GM23338 (cell line): ENCODE measurements around the gene TMPRSS6. TPM values are rescaled to one million over a fixed set of nuclear protein-coding genes. Genes with fewer than 3 reads are reported as not detected.

Experiments used
- ATAC-seq: fragments of 200-7000 bp; cut with Tn5 transposase; 3 replicates; pipeline ENCODE4 v1.9.1; 2020
- DNase-seq: peaks from one replicate; pipeline ENCODE4 v3.0.0-alpha.2; 2015; ENCODE audit warnings: low spot score
- H2AFZ ChIP-seq: fragments of 200-600 bp; sonication (generic); 2 replicates; pipeline ENCODE4 v1.8.0; 2016; ENCODE audit warnings: antibody characterized with exemption, mild to moderate bottlenecking, moderate library complexity
- H3F3A ChIP-seq: fragments of 200-600 bp; sonication (generic); replicated peaks from 2 replicates; pipeline ENCODE4 v1.8.0; 2017; ENCODE audit warnings: antibody characterized with exemption, mixed run types, low read depth
- H3K27ac ChIP-seq: fragments of 200-600 bp; sonication (generic); 2 replicates; pipeline ENCODE4 v1.6.1; 2016; ENCODE audit warnings: low read depth
- H3K27me3 ChIP-seq: fragments of 200-600 bp; sonication (generic); 2 replicates; pipeline ENCODE4 v1.8.0; 2016; ENCODE audit warnings: mild to moderate bottlenecking, mixed run types, moderate library complexity; ENCODE audit not compliant: insufficient read depth
- H3K36me3 ChIP-seq: fragments of 200-600 bp; sonication (generic); 2 replicates; pipeline ENCODE4 v1.8.0; 2016; ENCODE audit warnings: mild to moderate bottlenecking; ENCODE audit not compliant: insufficient read depth
- H3K4me1 ChIP-seq: fragments of 200-600 bp; sonication (generic); 2 replicates; pipeline ENCODE4 v1.8.0; 2016; ENCODE audit warnings: mild to moderate bottlenecking, moderate library complexity; ENCODE audit not compliant: insufficient read depth
- H3K4me2 ChIP-seq: fragments of 200-600 bp; sonication (generic); 2 replicates; pipeline ENCODE4 v1.7.1; 2017; ENCODE audit warnings: mixed run types
- H3K4me3 ChIP-seq: fragments of 200-600 bp; sonication (generic); 2 replicates; pipeline ENCODE4 v1.6.1; 2016; ENCODE audit warnings: mixed run types
- H3K79me2 ChIP-seq: fragments of 200-600 bp; sonication (generic); replicated peaks from 2 replicates; pipeline ENCODE4 v1.8.0; 2017; ENCODE audit warnings: mild to moderate bottlenecking; ENCODE audit not compliant: insufficient read depth
- H3K9me2 ChIP-seq: fragments of 200-600 bp; sonication (generic); 2 replicates; pipeline ENCODE4 v1.8.0; 2017; ENCODE audit not compliant: insufficient read depth
- H4K20me1 ChIP-seq: fragments of 200-600 bp; sonication (generic); replicated peaks from 2 replicates; pipeline ENCODE4 v1.8.0; 2017; ENCODE audit warnings: mild to moderate bottlenecking; ENCODE audit not compliant: insufficient read depth
- H3K27ac Mint-ChIP-seq: 2 replicates; pipeline ENCODE4 v1.8.0; 2020; ENCODE audit warnings: inconsistent platforms, mild to moderate bottlenecking, moderate library complexity, mixed read lengths
- H3K27me3 Mint-ChIP-seq: 3 replicates; pipeline ENCODE4 v1.8.0; 2022; ENCODE audit warnings: low read depth, mild to moderate bottlenecking, moderate library complexity, mixed read lengths, inconsistent platforms; ENCODE audit not compliant: insufficient read depth, poor library complexity
- H3K36me3 Mint-ChIP-seq: 3 replicates; pipeline ENCODE4 v1.8.0; 2021; ENCODE audit warnings: low read depth, mild to moderate bottlenecking, inconsistent platforms, moderate library complexity, mixed read lengths
- H3K4me1 Mint-ChIP-seq: 3 replicates; pipeline ENCODE4 v1.8.0; 2020; ENCODE audit warnings: mild to moderate bottlenecking, inconsistent platforms, mixed read lengths
- H3K4me3 Mint-ChIP-seq: 3 replicates; pipeline ENCODE4 v1.8.0; 2021; ENCODE audit warnings: moderate library complexity, mild to moderate bottlenecking, inconsistent platforms, mixed read lengths
- H3K9me3 Mint-ChIP-seq: 3 replicates; pipeline ENCODE4 v1.8.0; 2020; ENCODE audit warnings: moderate library complexity, mild to moderate bottlenecking, inconsistent platforms, mixed read lengths
- EZH2phosphoT487 ChIP-seq: fragments of 200-600 bp; sonication (generic); IDR thresholded peaks from one replicate; pipeline ENCODE4 v1.8.1; 2018; ENCODE audit warnings: antibody characterized with exemption; ENCODE audit not compliant: unreplicated experiment
- NANOG ChIP-seq: IDR thresholded peaks from 2 replicates; pipeline ENCODE4 v1.6.1; 2016; ENCODE audit warnings: antibody characterized with exemption, borderline replicate concordance
- REST ChIP-seq: IDR thresholded peaks from one replicate; pipeline ENCODE4 v1.6.1; 2018; ENCODE audit warnings: antibody characterized with exemption; ENCODE audit not compliant: unreplicated experiment
- STAT1 ChIP-seq: IDR thresholded peaks from one replicate; pipeline ENCODE4 v1.6.1; 2016; ENCODE audit warnings: antibody characterized with exemption; ENCODE audit not compliant: unreplicated experiment
- ZNF114 ChIP-seq: fragments of 250-450 bp; sonication (Bioruptor Pico); IDR thresholded peaks from 2 replicates; pipeline ENCODE4 v1.5.0; 2020; ENCODE audit warnings: mild to moderate bottlenecking, moderate library complexity
- polyA plus RNA-seq: library from polyadenylated mRNA; unstranded; fragments of >200 nt; fragmentation: Nextera tagmentation; extraction: Ambion mirVana; gene quantifications from 2 replicates; pipeline ENCODE4 v1.2.1, GENCODE V29; 2016
- total RNA-seq: library from RNA; depleted of rRNA; stranded (reverse); fragments of >200 nt; shearing (Covaris generic); gene quantifications from 2 replicates; pipeline ENCODE4 v1.2.3, GENCODE V29; 2014
- TF ChIP-seq, protein P1 (sequence below): fragments of 250-450 bp; sonication (Bioruptor Pico); IDR thresholded peaks from 2 replicates; pipeline ENCODE4 v1.5.0; 2020; ENCODE audit warnings: mild to moderate bottlenecking, moderate library complexity

Gene TMPRSS6
- total and polyA plus RNA-seq, 2 experiments from 2014 or later = 0.13 TPM; not detected in 1

DNA sequence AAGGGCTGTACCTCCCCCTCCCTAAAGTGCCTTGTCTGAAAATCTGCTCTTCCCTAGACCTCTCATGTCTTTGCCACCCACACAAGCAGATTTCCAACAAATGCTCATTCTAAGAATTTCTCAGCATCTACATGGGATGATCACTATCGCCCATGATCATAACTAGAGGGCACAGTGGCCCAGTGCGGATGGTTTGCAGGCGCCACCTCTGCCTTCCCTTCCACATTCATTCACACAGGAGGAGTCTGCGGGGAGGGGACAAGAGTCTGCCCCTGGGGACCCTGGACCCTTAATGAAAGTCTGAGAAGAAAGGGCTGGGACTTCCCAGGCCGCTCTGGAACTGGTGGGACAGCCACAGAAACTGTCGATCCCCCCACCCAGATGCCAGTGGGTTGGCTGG, 29.1 kb downstream of the TMPRSS6 start:
- H3K9me2 ChIP-seq = no peaks in the 10 kb centered on the region
- H3K36me3 ChIP-seq = no peaks in the 10 kb centered on the region
- no peaks in the 10 kb centered on the region for H4K20me1 ChIP-seq
- no peak overlapping the region for H3K4me3 ChIP-seq
- Mint-ChIP-seq H3K27me3 (peaks cover 30% of the 10 kb centered on the region), H3K4me1 (peaks cover 4% of the 10 kb centered on the region), H3K9me3 (no peaks in the 10 kb centered on the region), H3K27ac (no peak overlapping the region), H3K36me3 (no peaks in the 10 kb centered on the region), H3K4me3 (no peak overlapping the region)
- ATAC-seq (no peak), DNase-seq (no peak)
- no peak overlapping the region for H3K4me2 ChIP-seq
- H3K79me2 ChIP-seq = no peaks in the 10 kb centered on the region
- no peak overlapping the region for H3K27ac ChIP-seq
- H3K4me1 ChIP-seq = peaks cover 3% of the 10 kb centered on the region; the same call in 1 of the 2 replicates
- no peak for TF ChIP-seq EZH2phosphoT487
- TF ChIP-seq STAT1 = no peak
- TF ChIP-seq, protein P1, sequence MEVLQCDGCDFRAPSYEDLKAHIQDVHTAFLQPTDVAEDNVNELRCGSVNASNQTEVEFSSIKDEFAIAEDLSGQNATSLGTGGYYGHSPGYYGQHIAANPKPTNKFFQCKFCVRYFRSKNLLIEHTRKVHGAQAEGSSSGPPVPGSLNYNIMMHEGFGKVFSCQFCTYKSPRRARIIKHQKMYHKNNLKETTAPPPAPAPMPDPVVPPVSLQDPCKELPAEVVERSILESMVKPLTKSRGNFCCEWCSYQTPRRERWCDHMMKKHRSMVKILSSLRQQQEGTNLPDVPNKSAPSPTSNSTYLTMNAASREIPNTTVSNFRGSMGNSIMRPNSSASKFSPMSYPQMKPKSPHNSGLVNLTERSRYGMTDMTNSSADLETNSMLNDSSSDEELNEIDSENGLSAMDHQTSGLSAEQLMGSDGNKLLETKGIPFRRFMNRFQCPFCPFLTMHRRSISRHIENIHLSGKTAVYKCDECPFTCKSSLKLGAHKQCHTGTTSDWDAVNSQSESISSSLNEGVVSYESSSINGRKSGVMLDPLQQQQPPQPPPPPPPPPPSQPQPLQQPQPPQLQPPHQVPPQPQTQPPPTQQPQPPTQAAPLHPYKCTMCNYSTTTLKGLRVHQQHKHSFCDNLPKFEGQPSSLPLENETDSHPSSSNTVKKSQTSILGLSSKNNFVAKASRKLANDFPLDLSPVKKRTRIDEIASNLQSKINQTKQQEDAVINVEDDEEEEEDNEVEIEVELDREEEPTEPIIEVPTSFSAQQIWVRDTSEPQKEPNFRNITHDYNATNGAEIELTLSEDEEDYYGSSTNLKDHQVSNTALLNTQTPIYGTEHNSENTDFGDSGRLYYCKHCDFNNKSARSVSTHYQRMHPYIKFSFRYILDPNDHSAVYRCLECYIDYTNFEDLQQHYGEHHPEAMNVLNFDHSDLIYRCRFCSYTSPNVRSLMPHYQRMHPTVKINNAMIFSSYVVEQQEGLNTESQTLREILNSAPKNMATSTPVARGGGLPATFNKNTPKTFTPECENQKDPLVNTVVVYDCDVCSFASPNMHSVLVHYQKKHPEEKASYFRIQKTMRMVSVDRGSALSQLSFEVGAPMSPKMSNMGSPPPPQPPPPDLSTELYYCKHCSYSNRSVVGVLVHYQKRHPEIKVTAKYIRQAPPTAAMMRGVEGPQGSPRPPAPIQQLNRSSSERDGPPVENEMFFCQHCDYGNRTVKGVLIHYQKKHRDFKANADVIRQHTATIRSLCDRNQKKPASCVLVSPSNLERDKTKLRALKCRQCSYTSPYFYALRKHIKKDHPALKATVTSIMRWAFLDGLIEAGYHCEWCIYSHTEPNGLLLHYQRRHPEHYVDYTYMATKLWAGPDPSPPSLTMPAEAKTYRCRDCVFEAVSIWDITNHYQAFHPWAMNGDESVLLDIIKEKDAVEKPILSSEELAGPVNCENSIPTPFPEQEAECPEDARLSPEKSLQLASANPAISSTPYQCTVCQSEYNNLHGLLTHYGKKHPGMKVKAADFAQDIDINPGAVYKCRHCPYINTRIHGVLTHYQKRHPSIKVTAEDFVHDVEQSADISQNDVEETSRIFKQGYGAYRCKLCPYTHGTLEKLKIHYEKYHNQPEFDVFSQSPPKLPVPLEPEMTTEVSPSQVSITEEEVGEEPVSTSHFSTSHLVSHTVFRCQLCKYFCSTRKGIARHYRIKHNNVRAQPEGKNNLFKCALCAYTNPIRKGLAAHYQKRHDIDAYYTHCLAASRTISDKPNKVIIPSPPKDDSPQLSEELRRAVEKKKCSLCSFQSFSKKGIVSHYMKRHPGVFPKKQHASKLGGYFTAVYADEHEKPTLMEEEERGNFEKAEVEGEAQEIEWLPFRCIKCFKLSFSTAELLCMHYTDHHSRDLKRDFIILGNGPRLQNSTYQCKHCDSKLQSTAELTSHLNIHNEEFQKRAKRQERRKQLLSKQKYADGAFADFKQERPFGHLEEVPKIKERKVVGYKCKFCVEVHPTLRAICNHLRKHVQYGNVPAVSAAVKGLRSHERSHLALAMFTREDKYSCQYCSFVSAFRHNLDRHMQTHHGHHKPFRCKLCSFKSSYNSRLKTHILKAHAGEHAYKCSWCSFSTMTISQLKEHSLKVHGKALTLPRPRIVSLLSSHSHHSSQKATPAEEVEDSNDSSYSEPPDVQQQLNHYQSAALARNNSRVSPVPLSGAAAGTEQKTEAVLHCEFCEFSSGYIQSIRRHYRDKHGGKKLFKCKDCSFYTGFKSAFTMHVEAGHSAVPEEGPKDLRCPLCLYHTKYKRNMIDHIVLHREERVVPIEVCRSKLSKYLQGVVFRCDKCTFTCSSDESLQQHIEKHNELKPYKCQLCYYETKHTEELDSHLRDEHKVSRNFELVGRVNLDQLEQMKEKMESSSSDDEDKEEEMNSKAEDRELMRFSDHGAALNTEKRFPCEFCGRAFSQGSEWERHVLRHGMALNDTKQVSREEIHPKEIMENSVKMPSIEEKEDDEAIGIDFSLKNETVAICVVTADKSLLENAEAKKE (CRISPR knock-in tag) = no peak
- TF ChIP-seq REST = no peak
- TF ChIP-seq NANOG = no peak
- TF ChIP-seq ZNF114 (CRISPR knock-in tag) = no peak
- H2AFZ ChIP-seq = no peak overlapping the region
- H3K27me3 ChIP-seq = peaks cover 16% of the 10 kb centered on the region; the same call in 1 of the 2 replicates
- 0 out of 2 replicates have a peak, but pooled peaks cover 3% of the 10 kb centered on the region for H3F3A ChIP-seq
